Stimulated activated CD4-positive, alpha-beta T cell treated with anti-CD3 and anti-CD28 coated beads, Interleukin-15, amount 100 ng/mL, for 48 hours (primary cell): ENCODE measurements around the gene EPHB3.

Experiments used
- DNase-seq, 2 donors: peaks; one replicate each; pipeline ENCODE4 v3.0.0-alpha.2; 2020; ENCODE audit warnings: low read depth in 2 of 2

EPHB3 gene

GRCh38 chr3:184561061-184561912, at the start of gene EPHB3:
TSS of gene EPHB3 (plus strand) at chr3:184561785. CDS start at chr3:184562236, 451 bp downstream.
- DNase-seq, result peak; percentile 90 to 93

- no peak for DNase-seq
Measured at GRCh38 chr3:184512621-184513020, 49.0 kb upstream of the EPHB3 start.

- DNase-seq, result peak; percentile 64 to 78
Measured at GRCh38 chr3:184513276-184514170, 48.1 kb upstream of the EPHB3 start.

GRCh38 chr3:184514171-184514490, 47.5 kb upstream of the EPHB3 start:
- DNase-seq, result no peak

DNA sequence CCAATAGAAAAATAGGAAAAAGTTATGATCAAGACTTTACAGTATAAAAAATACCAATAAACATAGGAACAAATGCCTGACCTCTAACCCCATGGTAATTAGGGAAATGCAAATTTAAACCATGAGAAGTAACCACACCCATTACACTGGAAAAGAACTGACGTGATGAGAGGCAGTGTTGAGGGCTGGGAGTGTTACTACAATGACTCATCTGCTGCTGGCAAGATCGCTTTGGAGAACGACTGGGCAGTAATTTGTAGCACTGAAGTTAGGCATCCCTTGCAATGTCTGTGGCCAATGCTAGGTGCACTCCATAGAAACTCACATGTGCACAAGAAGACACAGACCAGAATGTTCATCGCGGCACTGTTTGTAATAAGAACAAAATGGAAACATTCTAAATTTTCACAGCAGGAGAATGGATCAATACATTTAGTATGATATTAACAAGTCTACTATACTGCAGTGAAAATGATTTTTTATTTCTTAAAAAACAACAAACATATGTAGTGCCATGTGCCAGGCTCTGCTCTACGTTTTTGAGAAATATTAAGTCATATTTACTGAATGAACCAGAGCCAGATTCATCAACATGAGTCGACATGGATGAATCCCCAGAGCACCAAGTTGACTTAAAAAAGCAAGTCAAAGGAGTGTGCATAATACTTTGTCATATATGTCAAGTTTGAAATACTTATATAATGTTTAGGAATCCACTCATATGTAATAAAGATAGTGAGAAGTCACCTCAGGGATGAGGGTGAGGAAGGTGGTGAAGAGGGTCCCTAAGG, 37.6 kb upstream of the EPHB3 start:
- no peak for DNase-seq

- DNase-seq, result no peak
Measured at GRCh38 chr3:184524981-184525336, 36.6 kb upstream of the EPHB3 start.

DNA sequence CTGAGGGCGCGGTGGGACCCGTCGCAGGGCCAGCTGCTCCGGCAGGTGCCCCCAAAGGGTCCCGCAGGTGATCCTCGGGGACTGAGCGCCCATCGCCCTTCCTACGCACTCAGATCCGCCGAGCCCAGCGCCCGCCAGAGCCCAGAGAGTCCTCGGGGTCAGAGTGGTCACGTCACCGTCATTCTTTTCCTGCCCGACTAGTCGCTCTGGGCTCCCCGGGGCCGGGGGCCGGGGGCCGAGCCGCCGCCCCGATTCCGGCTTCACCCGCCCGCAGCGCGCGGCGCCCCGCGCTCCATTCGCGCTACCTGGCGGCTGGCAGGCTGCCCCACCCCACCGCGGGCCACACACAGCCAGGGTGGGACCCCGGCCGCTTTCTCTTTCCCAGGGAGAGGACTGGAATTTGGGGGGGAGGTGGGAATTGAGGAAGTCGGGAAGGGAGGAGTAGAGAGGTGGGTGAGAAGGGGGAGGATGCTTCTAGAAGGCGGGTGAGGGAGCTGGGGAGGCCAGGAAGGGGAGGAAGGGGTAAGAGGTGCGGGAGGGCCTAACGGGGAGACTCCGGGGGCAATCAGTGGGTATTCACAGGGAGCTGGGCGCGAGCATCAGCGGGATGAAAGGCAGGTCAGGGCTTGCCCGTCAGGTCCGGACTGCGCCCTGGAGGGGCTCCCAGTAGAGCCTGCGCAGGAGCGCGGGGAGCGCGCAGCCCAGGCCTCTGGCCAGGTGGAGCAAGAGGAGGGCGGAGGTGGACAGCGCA, 36.1 kb upstream of the EPHB3 start:
- DNase-seq, result no peak

DNA sequence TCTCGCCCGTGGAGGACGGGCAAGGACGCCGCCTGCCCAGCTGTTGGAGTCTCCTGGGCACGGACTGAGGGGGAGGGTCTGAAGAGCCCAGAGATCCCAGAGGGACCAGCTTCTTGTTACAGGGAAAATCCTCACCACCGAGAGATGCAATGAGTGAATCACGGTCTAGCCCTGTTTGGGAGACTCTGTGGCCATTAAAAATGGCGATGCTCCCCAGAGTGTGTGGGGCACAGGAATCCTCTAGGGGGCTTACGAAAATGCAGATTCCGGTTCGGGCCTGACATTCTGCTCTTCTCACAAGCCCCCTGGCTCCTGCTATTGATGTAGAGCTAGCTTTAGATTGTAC, 35.5 kb upstream of the EPHB3 start:
- DNase-seq, result no peak

DNA sequence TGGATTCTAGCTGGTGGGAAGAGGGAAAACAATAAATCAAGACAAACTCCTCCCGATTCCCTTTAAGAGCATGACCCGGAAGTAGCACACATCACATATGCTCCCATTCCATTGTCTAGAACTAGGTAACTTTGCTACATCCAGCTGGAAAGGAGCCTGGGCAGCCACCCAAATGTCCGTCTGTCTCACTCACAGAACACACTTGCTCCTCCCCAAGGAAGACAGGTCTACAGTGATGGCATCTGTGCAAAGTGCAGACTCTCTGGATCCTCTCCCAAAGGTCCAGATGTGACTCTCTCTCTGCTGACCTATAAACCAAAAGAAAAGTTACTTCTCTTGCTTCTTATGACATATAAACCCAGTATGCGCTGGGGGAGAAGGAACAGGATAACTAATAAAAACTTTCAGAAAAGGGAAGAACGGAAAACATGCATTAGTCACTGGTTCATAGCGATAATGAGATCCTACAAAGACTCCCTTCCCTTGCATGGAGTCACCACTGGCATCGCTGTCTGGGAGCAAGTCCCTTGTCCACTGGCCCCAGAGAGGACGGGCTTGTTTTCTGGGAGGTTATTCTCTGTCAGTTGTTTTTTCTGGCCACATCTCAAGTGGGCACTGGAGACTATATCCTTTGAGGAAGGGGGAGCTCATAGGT, 29.8 kb upstream of the EPHB3 start:
- no peak for DNase-seq

DNA sequence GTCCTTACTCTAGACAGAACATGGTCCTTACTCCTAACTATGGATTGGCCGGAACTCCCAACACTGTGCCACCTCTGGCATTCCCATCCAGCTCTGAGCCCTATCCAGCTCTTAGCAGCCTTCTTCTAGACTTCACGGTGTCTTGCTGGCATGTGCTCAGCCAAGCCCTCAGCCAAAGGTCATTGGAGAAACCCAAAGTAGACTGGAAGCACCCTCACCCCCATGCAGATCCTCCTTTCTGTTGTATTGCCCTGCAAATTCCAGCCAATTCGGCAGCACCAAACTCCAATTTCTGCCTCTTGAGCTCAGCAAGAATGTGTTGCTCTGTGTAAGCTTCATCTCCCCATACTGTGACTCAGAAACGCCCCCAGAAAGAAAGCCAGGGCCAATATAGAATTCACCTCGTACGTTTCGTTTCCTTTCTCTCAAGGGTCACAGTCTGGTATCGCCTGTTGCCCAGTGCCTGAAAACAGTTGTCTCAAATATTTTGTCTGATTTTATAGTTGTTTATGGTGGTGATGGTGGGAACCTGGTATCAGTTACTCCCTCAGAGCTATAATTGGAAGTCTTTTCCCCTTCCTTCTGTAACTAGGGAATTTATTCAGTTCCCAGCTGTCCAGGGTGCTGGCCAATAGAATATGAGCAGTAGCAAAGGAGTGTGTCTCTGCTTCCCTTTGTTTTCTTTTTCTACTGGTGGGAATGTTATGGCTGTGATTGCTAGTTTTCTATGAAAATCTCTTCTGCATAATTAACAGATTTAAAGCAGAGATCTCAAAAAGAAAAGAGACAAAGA, 28.4 kb upstream of the EPHB3 start:
- no peak for DNase-seq

GRCh38 chr3:184537885-184538665, 23.5 kb upstream of the EPHB3 start:
- DNase-seq, result no peak

DNA sequence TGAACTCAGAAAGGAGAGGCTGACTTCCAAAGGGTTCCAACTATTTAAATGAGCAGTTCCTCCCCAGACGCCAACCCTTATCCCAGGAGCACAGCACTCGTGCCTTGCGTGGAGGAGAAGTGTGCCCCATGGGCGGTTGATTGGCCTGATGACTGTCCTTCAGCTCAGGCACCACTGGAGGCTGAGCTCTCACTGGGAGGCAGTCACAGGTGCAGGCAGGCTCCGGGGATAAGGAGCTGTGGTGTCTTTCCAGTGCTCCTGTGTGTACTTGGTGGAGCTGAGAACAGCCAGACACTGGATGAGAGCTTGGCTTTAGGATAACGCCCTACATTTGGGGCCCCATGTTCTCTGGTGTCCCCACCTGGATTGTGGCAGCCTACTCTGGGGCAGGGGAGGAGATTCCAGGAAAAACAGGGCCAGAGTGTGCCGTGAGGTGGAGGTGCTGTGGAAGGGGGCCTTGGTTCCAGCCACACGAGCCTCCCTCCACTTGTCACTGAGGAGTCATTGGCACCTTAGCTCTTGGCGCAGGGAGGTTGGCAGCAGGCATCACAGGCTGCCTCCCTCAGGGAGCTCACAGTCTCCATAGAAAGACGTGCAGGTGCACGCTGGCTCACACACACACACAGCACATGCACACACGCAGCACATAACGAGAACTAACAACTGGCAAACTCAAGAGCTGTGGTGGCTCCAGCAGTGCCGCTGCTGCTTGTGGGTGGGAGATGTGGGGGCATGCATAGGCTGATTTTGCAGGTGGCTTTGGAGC, 22.7 kb upstream of the EPHB3 start:
- DNase-seq, result no peak

GRCh38 chr3:184539801-184540435, 21.7 kb upstream of the EPHB3 start:
- DNase-seq, result no peak

- DNase-seq, result peak; percentile 44 to 68
Measured at GRCh38 chr3:184540777-184541681, 20.6 kb upstream of the EPHB3 start.

GRCh38 chr3:184541886-184542562, 19.6 kb upstream of the EPHB3 start:
- no peak for DNase-seq

GRCh38 chr3:184542577-184542976, 19.0 kb upstream of the EPHB3 start:
- DNase-seq, result no peak
